Suprapubic skin (tissue), 4 donors: ENCODE measurements around the gene PNP. TPM values are rescaled to one million over a fixed set of nuclear protein-coding genes. Genes with fewer than 3 reads are reported as not detected.
"Not testable (repeated sequence)": the region's sequence is repeated elsewhere in the genome, so short reads cannot be mapped to it uniquely, and the experiment has no call there.

Experiments
- DNase-seq, 2 donors: peaks; one replicate each; pipeline ENCODE4 v3.0.0-alpha.2; 2019; ENCODE audit warnings: low spot score in 2 of 2
- H3K27ac ChIP-seq: fragments of 200-600 bp; sonication (generic); one replicate; pipeline ENCODE4 v1.5.1; 2019
- H3K27me3 ChIP-seq: fragments of 200-600 bp; sonication (generic); one replicate; pipeline ENCODE4 v1.5.1; 2019
- H3K36me3 ChIP-seq: fragments of 200-600 bp; sonication (generic); one replicate; pipeline ENCODE4 v1.5.1; 2019
- H3K4me1 ChIP-seq: fragments of 200-600 bp; sonication (generic); one replicate; pipeline ENCODE4 v1.5.1; 2019
- H3K4me3 ChIP-seq: fragments of 200-600 bp; sonication (generic); one replicate; pipeline ENCODE4 v1.5.1; 2019; ENCODE audit warnings: mild to moderate bottlenecking
- H3K9me3 ChIP-seq: fragments of 200-600 bp; sonication (generic); one replicate; pipeline ENCODE4 v1.5.1; 2019
- CTCF ChIP-seq, 2 donors: fragments of 200-600 bp in 1 of 2; fragments of 450-650 bp in 1 of 2; sonication (generic) in 1 of 2; IDR thresholded peaks; one replicate each; pipeline ENCODE4 v1.5.1; 2016 to 2019; ENCODE audit warnings: antibody characterized with exemption in 2 of 2, mild to moderate bottlenecking in 1 of 2, moderate library complexity in 1 of 2
- EP300 ChIP-seq: sonication (generic); formaldehyde crosslinking; IDR thresholded peaks from one replicate; pipeline ENCODE4 v1.6.1; 2017; ENCODE audit warnings: antibody characterized with exemption
- POLR2A ChIP-seq, 2 donors: fragments of 450-650 bp; IDR thresholded peaks; one replicate each; pipeline ENCODE4 v1.6.1; 2017; ENCODE audit warnings: antibody characterized with exemption in 2 of 2, mild to moderate bottlenecking in 2 of 2, moderate library complexity in 2 of 2
- POLR2AphosphoS5 ChIP-seq, 3 donors: sonication (generic); formaldehyde crosslinking; IDR thresholded peaks; one replicate each; pipeline ENCODE4 v1.6.1; 2017; ENCODE audit warnings: antibody characterized with exemption in 3 of 3
- WGBS: methylation state at CpG from one replicate; pipeline ENCODE4 v1.1.5; 2018; 5-methylcytosine and 5-hydroxymethylcytosine counted together
- total RNA-seq, 4 donors: library from RNA; depleted of rRNA; stranded (reverse); fragments of >200 nt; gene quantifications; one replicate each; pipeline ENCODE4 v1.1.0, GENCODE V29; 2016

PNP gene
- total RNA-seq, 4 donors from 2014 or later = 26.9 to 83.4 (median 52.9) TPM

GRCh38 chr14:20498622-20499021 is 29.4 kb downstream of the PNP start:
- Histone ChIP-seq H3K4me1 (peaks cover 18% of the 10 kb centered on the region), H3K27ac (no peak overlapping the region), H3K36me3 (no peaks in the 10 kb centered on the region), H3K27me3 (no peaks in the 10 kb centered on the region), H3K4me3 (no peak overlapping the region), H3K9me3 (no peaks in the 10 kb centered on the region)
- 60% methylated on average over 2 of the region's 2 CpGs for WGBS
- TF ChIP-seq CTCF (IDR thresholded peaks at IDR 0.05) (no peak), POLR2A (IDR thresholded peaks at IDR 0.05) (no peak), POLR2AphosphoS5 (IDR thresholded peaks at IDR 0.05) (no peak), EP300 (no peak)
- DNase-seq = no peak

GRCh38 chr14:20499108-20499507 is 29.9 kb downstream of the PNP start:
- DNase-seq = no peak
- no peak overlapping the region for H3K27ac ChIP-seq
- no peak for TF ChIP-seq EP300
- no peak for TF ChIP-seq POLR2A (IDR thresholded peaks at IDR 0.05)
- no peak for TF ChIP-seq POLR2AphosphoS5 (IDR thresholded peaks at IDR 0.05)
- no peak for TF ChIP-seq CTCF (IDR thresholded peaks at IDR 0.05)
- no peaks in the 10 kb centered on the region for H3K27me3 ChIP-seq
- H3K4me1 ChIP-seq = peaks cover 15% of the 10 kb centered on the region
- no peaks in the 10 kb centered on the region for H3K36me3 ChIP-seq
- no peak overlapping the region for H3K4me3 ChIP-seq
- WGBS = 65% methylated on average over 4 of the region's 4 CpGs
- H3K9me3 ChIP-seq = no peaks in the 10 kb centered on the region

GRCh38 chr14:20499881-20500280 is 30.7 kb downstream of the PNP start:
- 89% methylated on average over 5 of the region's 5 CpGs for WGBS
- Histone ChIP-seq H3K4me3 (no peak overlapping the region), H3K27me3 (no peaks in the 10 kb centered on the region), H3K4me1 (peaks cover 7% of the 10 kb centered on the region), H3K27ac (no peak overlapping the region), H3K36me3 (no peaks in the 10 kb centered on the region), H3K9me3 (no peaks in the 10 kb centered on the region)
- TF ChIP-seq CTCF (IDR thresholded peaks at IDR 0.05) (no peak), POLR2A (IDR thresholded peaks at IDR 0.05) (no peak)
- DNase-seq = no peak

- 95% methylated on average over 2 of the region's 2 CpGs for WGBS
- no peaks in the 10 kb centered on the region for H3K9me3 ChIP-seq
Observed at GRCh38 chr14:20501346-20501745, 32.1 kb downstream of the PNP start.

GRCh38 chr14:20503898-20504297 is 34.7 kb downstream of the PNP start:
- no peak for TF ChIP-seq POLR2A (IDR thresholded peaks at IDR 0.05)
- TF ChIP-seq POLR2AphosphoS5 (IDR thresholded peaks at IDR 0.05) = no peak
- TF ChIP-seq CTCF (IDR thresholded peaks at IDR 0.05) = no peak
- TF ChIP-seq EP300 = no peak
- no peak for DNase-seq
- WGBS = 52% methylated on average over 6 of the region's 6 CpGs

More at GRCh38 chr14:20501346-20501745, 32.1 kb downstream of the PNP start:
- Histone ChIP-seq H3K4me1 (peaks cover 4% of the 10 kb centered on the region), H3K4me3 (no peak overlapping the region), H3K27ac (no peak overlapping the region), H3K36me3 (no peaks in the 10 kb centered on the region), H3K27me3 (no peaks in the 10 kb centered on the region)
- DNase-seq = no peak
- TF ChIP-seq POLR2A (IDR thresholded peaks at IDR 0.05) (no peak), EP300 (no peak), POLR2AphosphoS5 (IDR thresholded peaks at IDR 0.05) (no peak), CTCF (IDR thresholded peaks at IDR 0.05) (no peak)

GRCh38 chr14:20506276-20506675 is 37.1 kb downstream of the PNP start:
- not testable (repeated sequence) for H3K4me1 ChIP-seq
- WGBS = no CpG with 5 or more reads among the region's 30 CpGs

More at GRCh38 chr14:20503898-20504297, 34.7 kb downstream of the PNP start:
- peaks cover 4% of the 10 kb centered on the region for H3K4me1 ChIP-seq
- H3K9me3 ChIP-seq = no peaks in the 10 kb centered on the region
- H3K4me3 ChIP-seq = no peak overlapping the region
- no peaks in the 10 kb centered on the region for H3K27me3 ChIP-seq
- H3K36me3 ChIP-seq = no peaks in the 10 kb centered on the region
- no peak overlapping the region for H3K27ac ChIP-seq

GRCh38 chr14:20506752-20507151 is 37.5 kb downstream of the PNP start:
- not testable (repeated sequence) for H3K9me3 ChIP-seq, H3K4me3 ChIP-seq, H3K4me1 ChIP-seq, H3K27ac ChIP-seq, H3K27me3 ChIP-seq, H3K36me3 ChIP-seq, DNase-seq
- no CpG with 5 or more reads among the region's 30 CpGs for WGBS

More at GRCh38 chr14:20506276-20506675, 37.1 kb downstream of the PNP start:
- H3K27ac ChIP-seq, H3K36me3 ChIP-seq, H3K27me3 ChIP-seq, H3K9me3 ChIP-seq, DNase-seq, H3K4me3 ChIP-seq: not testable (repeated sequence)

GRCh38 chr14:20507537-20507936 is 38.3 kb downstream of the PNP start:
- H3K27me3 ChIP-seq, DNase-seq, H3K4me1 ChIP-seq, H3K27ac ChIP-seq, H3K4me3 ChIP-seq, H3K9me3 ChIP-seq, H3K36me3 ChIP-seq: not testable (repeated sequence)
- 97% methylated on average over 3 of the region's 3 CpGs for WGBS
